K562 (cell line): ENCODE results near the gene PSMB11. TPM values are rescaled to one million over a fixed set of nuclear protein-coding genes. Genes with fewer than 3 reads are reported as not detected.

Source experiments
- BMI1 ChIP-seq: fragments of 150-350 bp; IDR thresholded peaks from 2 replicates; pipeline ENCODE4 v1.6.1; 2014; ENCODE audit warnings: low read length
- BRCA1 ChIP-seq, 2 experiments: fragments of 450-650 bp in 1 of 2; sonication (generic) in 1 of 2; formaldehyde crosslinking in 1 of 2; IDR thresholded peaks; 2 replicates each; pipeline versions ENCODE4 v1.5.0 to v1.6.1; 2017 to 2020; ENCODE audit warnings: mild to moderate bottlenecking in 1 of 2, missing genetic modification reagents in 1 of 2
- CBFA2T3 ChIP-seq: fragments of 450-650 bp; IDR thresholded peaks from 2 replicates; pipeline ENCODE4 v1.6.1; 2017
- CEBPB ChIP-seq: fragments of 450-650 bp; IDR thresholded peaks from 2 replicates; pipeline ENCODE4 v1.6.1; 2016; ENCODE audit warnings: missing genetic modification characterization, missing compliant biosample characterization
- CEBPG ChIP-seq, 3 experiments: fragments of 200-800 bp in 1 of 3; sonication (Bioruptor generic) in 1 of 3; sonication (generic) in 1 of 3; formaldehyde crosslinking in 1 of 3; IDR thresholded peaks in 2 of 3; conservative IDR thresholded peaks in 1 of 3; 2 replicates each; pipeline versions ENCODE4 v1.6.1 to v1.8.0; 2016 to 2022; ENCODE audit warnings: missing compliant biosample characterization in 2 of 3, missing genetic modification characterization in 2 of 3, mild to moderate bottlenecking in 1 of 3, missing genetic modification reagents in 1 of 3
- COPS2 ChIP-seq: fragments of 450-650 bp; conservative IDR thresholded peaks from 2 replicates; pipeline ENCODE4 v1.6.1; 2016; ENCODE audit warnings: mild to moderate bottlenecking, moderate library complexity
- CTBP1 ChIP-seq: fragments of 450-650 bp; IDR thresholded peaks from 2 replicates; pipeline ENCODE4 v1.6.1; 2016; ENCODE audit warnings: borderline replicate concordance
- DACH1 ChIP-seq: fragments of 450-650 bp; IDR thresholded peaks from 2 replicates; pipeline ENCODE4 v1.6.1; 2018; ENCODE audit not compliant: partially characterized antibody
- L3MBTL2 ChIP-seq: fragments of 450-650 bp; IDR thresholded peaks from 2 replicates; pipeline ENCODE4 v1.6.1; 2016; ENCODE audit warnings: mild to moderate bottlenecking, moderate library complexity
- MAFK ChIP-seq: IDR thresholded peaks from 2 replicates; pipeline ENCODE4 v1.6.1; 2011; ENCODE audit warnings: low read length, improper control_type of control experiment
- MTF1 ChIP-seq: fragments of 250-450 bp; sonication (Bioruptor Pico); IDR thresholded peaks from 2 replicates; pipeline ENCODE4 v1.9.0; 2021; ENCODE audit warnings: moderate library complexity, mild to moderate bottlenecking, inconsistent platforms, borderline replicate concordance
- NFATC3 ChIP-seq: fragments of 450-650 bp; IDR thresholded peaks from 2 replicates; pipeline ENCODE4 v1.6.1; 2017; ENCODE audit warnings: mild to moderate bottlenecking
- NONO ChIP-seq, 2 experiments: fragments of 200-400 bp in 1 of 2; fragments of 450-650 bp in 1 of 2; formaldehyde crosslinking in 1 of 2; IDR thresholded peaks; 2 replicates each; pipeline ENCODE4 v1.6.1; 2017; ENCODE audit warnings: low read depth in 2 of 2, mild to moderate bottlenecking in 2 of 2, moderate library complexity in 2 of 2, low read length in 1 of 2
- RFX5 ChIP-seq: IDR thresholded peaks from 2 replicates; pipeline ENCODE4 v1.6.1; 2011; ENCODE audit warnings: low read depth, mild to moderate bottlenecking, improper control_type of control experiment, low read length
- RFX7 ChIP-seq: fragments of 250-450 bp; sonication (Bioruptor Pico); IDR thresholded peaks from 2 replicates; pipeline ENCODE4 v1.5.1; 2021; ENCODE audit warnings: mild to moderate bottlenecking
- RNF2 ChIP-seq: sonication (generic); IDR thresholded peaks from 2 replicates; pipeline ENCODE4 v1.6.1; 2016
- SMAD4 ChIP-seq: fragments of 250-450 bp; sonication (Bioruptor Pico); conservative IDR thresholded peaks from 2 replicates; pipeline ENCODE4 v1.8.0; 2021; ENCODE audit warnings: inconsistent platforms, mild to moderate bottlenecking, moderate library complexity
- TAF9B ChIP-seq: fragments of 450-650 bp; IDR thresholded peaks from 2 replicates; pipeline ENCODE4 v1.6.1; 2018; ENCODE audit warnings: mild to moderate bottlenecking; ENCODE audit not compliant: partially characterized antibody
- THAP7 ChIP-seq: fragments of 250-450 bp; sonication (Bioruptor Pico); IDR thresholded peaks from 2 replicates; pipeline ENCODE4 v1.5.0; 2021
- TRIM25 ChIP-seq: fragments of 450-650 bp; IDR thresholded peaks from 2 replicates; pipeline ENCODE4 v1.7.0; 2016; ENCODE audit warnings: borderline replicate concordance
- ZBTB43 ChIP-seq: sonication (generic); formaldehyde crosslinking; IDR thresholded peaks from 2 replicates; pipeline ENCODE4 v1.8.0; 2023; ENCODE audit warnings: mild to moderate bottlenecking, missing genetic modification reagents
- ZKSCAN3 ChIP-seq: fragments of 250-450 bp; sonication (Bioruptor Pico); IDR thresholded peaks from 2 replicates; pipeline ENCODE4 v1.4.0; 2020
- ZNF830 ChIP-seq: fragments of 250-450 bp; sonication (Bioruptor Pico); IDR thresholded peaks from 2 replicates; pipeline ENCODE4 v1.5.0; 2021; ENCODE audit warnings: mild to moderate bottlenecking
- polyA plus RNA-seq, 8 experiments: library from polyadenylated mRNA; depleted of rRNA in 4 of 8; stranded (reverse) in 5 of 8; unstranded in 3 of 8; fragments of >200 nt; fragmentation: Nextera tagmentation in 2 of 8; fragmentation: Illumina TruSeq in 1 of 8; extraction: Ambion mirVana in 2 of 8; extraction: Trizol in 1 of 8; gene quantifications; 2 replicates each; pipeline versions ENCODE4 v1.2.1 to v1.2.3, GENCODE V29; 2011 to 2014; ENCODE audit warnings: inconsistent platforms in 1 of 8, missing spikeins in 1 of 8
- total RNA-seq, 7 experiments: library from RNA; depleted of rRNA in 6 of 7; stranded (reverse); fragments of >200 nt in 6 of 7; fragmentation: Illumina TruSeq in 2 of 7; extraction: Trizol in 2 of 7; gene quantifications; 2 replicates each; pipeline versions ENCODE4 v1.2.1 to v1.2.3, GENCODE V29; 2011 to 2021; ENCODE audit warnings: low replicate concordance in 1 of 7
- TF ChIP-seq, protein P1 (sequence below): fragments of 250-450 bp; sonication (Bioruptor Pico); IDR thresholded peaks from 2 replicates; pipeline ENCODE4 v1.8.0; 2021; ENCODE audit warnings: mild to moderate bottlenecking, moderate library complexity

PSMB11 gene
- total and polyA plus RNA-seq, 9 of the 15 experiments (the other 6 are each of a cell fraction or from before 2014, with no cell fraction given): not detected

DNA sequence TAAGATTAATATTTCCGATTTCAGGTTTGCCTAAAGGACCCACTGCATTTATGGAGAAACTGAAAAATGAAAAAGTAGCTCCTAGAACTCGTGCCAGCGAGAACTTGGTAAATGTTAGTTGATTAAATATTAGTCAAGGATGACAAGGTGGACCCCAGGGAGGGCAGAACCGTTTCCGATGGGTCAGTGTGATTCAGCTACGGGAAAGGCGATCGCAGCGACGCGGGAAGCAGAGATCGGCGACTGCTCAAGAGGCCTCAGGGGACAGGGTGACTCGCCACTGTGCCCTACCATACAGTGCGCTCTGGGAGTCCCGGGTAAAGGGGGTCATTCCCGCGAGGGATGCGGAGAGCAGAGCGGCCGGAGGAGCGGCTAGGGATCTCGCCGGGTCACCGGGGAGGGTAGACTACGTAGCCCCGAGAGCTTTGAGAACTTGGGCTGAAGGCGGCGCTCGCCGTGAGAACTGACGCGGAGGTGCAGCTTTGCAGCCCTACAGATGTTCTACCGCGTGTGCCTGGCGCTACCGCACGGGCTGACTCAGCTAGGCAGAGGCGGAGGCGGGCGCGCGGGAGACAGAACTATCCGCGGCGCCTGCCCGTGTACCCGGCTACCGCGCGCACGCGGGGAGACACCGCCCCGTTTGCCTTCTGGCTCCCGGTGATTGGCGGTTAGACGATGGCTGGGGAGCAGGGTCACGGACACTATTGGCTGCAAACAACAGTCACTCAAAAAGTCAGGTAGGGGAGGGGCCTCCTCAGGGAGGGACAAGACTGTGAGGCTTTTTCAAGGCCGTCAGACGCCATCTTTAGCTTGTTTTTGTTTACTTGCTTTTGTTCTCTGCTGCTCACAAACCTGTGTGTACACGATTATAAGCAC lies 35.2 kb upstream of the PSMB11 start (continued):
- no peak for TF ChIP-seq THAP7 (CRISPR knock-in tag)
- TF ChIP-seq ZBTB43 (CRISPR knock-in tag): no peak
- TF ChIP-seq CTBP1: peak; percentile 97
- peak; percentile 83 for TF ChIP-seq SMAD4 (CRISPR knock-in tag)
- TF ChIP-seq CEBPB (tag): no peak
- TF ChIP-seq CBFA2T3: peak; percentile 50; the same call in 1 of the 2 replicates
- TF ChIP-seq TRIM25: no peak
- TF ChIP-seq DACH1: no peak
- TF ChIP-seq, protein P1, sequence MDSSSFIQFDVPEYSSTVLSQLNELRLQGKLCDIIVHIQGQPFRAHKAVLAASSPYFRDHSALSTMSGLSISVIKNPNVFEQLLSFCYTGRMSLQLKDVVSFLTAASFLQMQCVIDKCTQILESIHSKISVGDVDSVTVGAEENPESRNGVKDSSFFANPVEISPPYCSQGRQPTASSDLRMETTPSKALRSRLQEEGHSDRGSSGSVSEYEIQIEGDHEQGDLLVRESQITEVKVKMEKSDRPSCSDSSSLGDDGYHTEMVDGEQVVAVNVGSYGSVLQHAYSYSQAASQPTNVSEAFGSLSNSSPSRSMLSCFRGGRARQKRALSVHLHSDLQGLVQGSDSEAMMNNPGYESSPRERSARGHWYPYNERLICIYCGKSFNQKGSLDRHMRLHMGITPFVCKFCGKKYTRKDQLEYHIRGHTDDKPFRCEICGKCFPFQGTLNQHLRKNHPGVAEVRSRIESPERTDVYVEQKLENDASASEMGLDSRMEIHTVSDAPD: no peak
- TF ChIP-seq CEBPG (CRISPR knock-in tag; IDR thresholded peaks at IDR 0.05): no peak
- TF ChIP-seq CEBPG (tag; conservative IDR thresholded peaks at IDR 0.05 in 1 of 2, IDR thresholded peaks at IDR 0.05 in 1 of 2): no peak
- no peak for TF ChIP-seq RFX7 (CRISPR knock-in tag)
- TF ChIP-seq MAFK: 0 out of 2 replicates have a peak, but pooled peaks have one; percentile 3
- TF ChIP-seq NONO (IDR thresholded peaks at IDR 0.05; ENCODE audit: low read depth in 2 of 2, low read length in 1 of 2): no peak
- no peak for TF ChIP-seq ZKSCAN3 (CRISPR knock-in tag)
- no peak for TF ChIP-seq BRCA1 (IDR thresholded peaks at IDR 0.05)
- TF ChIP-seq BRCA1 (CRISPR knock-in tag; IDR thresholded peaks at IDR 0.05): no peak
- no peak for TF ChIP-seq NFATC3
- peak; percentile 77 for TF ChIP-seq RNF2
- TF ChIP-seq L3MBTL2: peak; percentile 95
- no peak for TF ChIP-seq BMI1
- no peak for TF ChIP-seq ZNF830 (CRISPR knock-in tag)
- TF ChIP-seq MTF1 (CRISPR knock-in tag): no peak
- TF ChIP-seq RFX5: no peak
- no peak for TF ChIP-seq COPS2
- no peak for TF ChIP-seq TAF9B
